GM21381 (cell line): Measurements from ENCODE around the gene XPNPEP1.

ENCODE experiments used
- ATAC-seq: cut with Tn5 transposase; IDR thresholded peaks from one replicate; pipeline ENCODE4 v1.9.1; 2021; ENCODE audit warnings: mild to moderate bottlenecking, moderate library complexity; ENCODE audit not compliant: unreplicated experiment

The XPNPEP1 gene

GRCh38 chr10:109922976-109923921 lies at the start of gene XPNPEP1:
TSS of gene XPNPEP1 (minus strand) at chr10:109923511. CDS start at chr10:109923433, 78 bp downstream.
- peak; percentile 97 for ATAC-seq

- no peak for ATAC-seq
These were observed 49.2 kb upstream of the XPNPEP1 start for GRCh38 chr10:109972372-109973001.

- ATAC-seq, result no peak
These were observed 48.3 kb upstream of the XPNPEP1 start for GRCh38 chr10:109971634-109972033.

- no peak for ATAC-seq
These were observed 46.5 kb upstream of the XPNPEP1 start for GRCh38 chr10:109969760-109970346.

- ATAC-seq, result no peak
These were observed 45.8 kb upstream of the XPNPEP1 start for GRCh38 chr10:109968953-109969759.

- no peak for ATAC-seq
These were observed 44.4 kb upstream of the XPNPEP1 start for GRCh38 chr10:109967739-109968088.

- no peak for ATAC-seq
These were observed 43.8 kb upstream of the XPNPEP1 start for GRCh38 chr10:109966961-109967738.

GRCh38 chr10:109964318-109964717 lies 41.0 kb upstream of the XPNPEP1 start:
- no peak for ATAC-seq

GRCh38 chr10:109963439-109963838 lies 40.1 kb upstream of the XPNPEP1 start:
- no peak for ATAC-seq

GRCh38 chr10:109962247-109962646 lies 38.9 kb upstream of the XPNPEP1 start:
- ATAC-seq, result no peak

- no peak for ATAC-seq
These were observed 38.1 kb upstream of the XPNPEP1 start for GRCh38 chr10:109961174-109962001.

- no peak for ATAC-seq
These were observed 37.4 kb upstream of the XPNPEP1 start for GRCh38 chr10:109960682-109961081.

GRCh38 chr10:109959259-109960145 lies 36.2 kb upstream of the XPNPEP1 start:
- ATAC-seq, result no peak

- ATAC-seq, result no peak
These were observed 34.7 kb upstream of the XPNPEP1 start for GRCh38 chr10:109958059-109958458.

GRCh38 chr10:109957092-109957797 lies 33.9 kb upstream of the XPNPEP1 start:
- peak; percentile 95 for ATAC-seq

- ATAC-seq, result peak; percentile 72
These were observed 33.3 kb upstream of the XPNPEP1 start for GRCh38 chr10:109956454-109957091.

GRCh38 chr10:109953766-109954165 lies 30.5 kb upstream of the XPNPEP1 start:
- ATAC-seq, result no peak
